Measurements from ENCODE around the gene COL13A1.

Gene COL13A1

GRCh38 chr10:69825604-69826003, 23.9 kb downstream of the COL13A1 start:
- no peak for DNase-seq

GRCh38 chr10:69826094-69826493, 24.4 kb downstream of the COL13A1 start:
- no peak for DNase-seq

GRCh38 chr10:69826789-69827554, 25.3 kb downstream of the COL13A1 start:
- no peak for DNase-seq

GRCh38 chr10:69828144-69828870, 26.6 kb downstream of the COL13A1 start:
- DNase-seq = no peak

- DNase-seq = no peak
Observed at GRCh38 chr10:69829775-69830174, 28.1 kb downstream of the COL13A1 start.

- no peak for DNase-seq
Observed at GRCh38 chr10:69831231-69831855, 29.6 kb downstream of the COL13A1 start.

GRCh38 chr10:69835233-69835632, 33.5 kb downstream of the COL13A1 start:
- DNase-seq = no peak

- DNase-seq = no peak
Observed at GRCh38 chr10:69835875-69836730, 34.4 kb downstream of the COL13A1 start.

- no peak for DNase-seq
Observed at GRCh38 chr10:69836731-69837030, 35.0 kb downstream of the COL13A1 start.

GRCh38 chr10:69837261-69837660, 35.6 kb downstream of the COL13A1 start:
- DNase-seq = no peak

- DNase-seq = no peak
Observed at GRCh38 chr10:69838418-69838817, 36.7 kb downstream of the COL13A1 start.

GRCh38 chr10:69838853-69839252, 37.1 kb downstream of the COL13A1 start:
- no peak for DNase-seq

GRCh38 chr10:69839696-69840345, 38.1 kb downstream of the COL13A1 start:
- DNase-seq = no peak

- DNase-seq = no peak
Observed at GRCh38 chr10:69840773-69841172, 39.1 kb downstream of the COL13A1 start.

- DNase-seq = no peak
Observed at GRCh38 chr10:69842020-69842419, 40.3 kb downstream of the COL13A1 start.

- DNase-seq = no peak
Observed at GRCh38 chr10:69842882-69843281, 41.2 kb downstream of the COL13A1 start.

- DNase-seq = no peak
Observed at GRCh38 chr10:69843923-69844322, 42.2 kb downstream of the COL13A1 start.

- DNase-seq = no peak
Observed at GRCh38 chr10:69844698-69845097, 43.0 kb downstream of the COL13A1 start.

GRCh38 chr10:69845574-69846292, 44.0 kb downstream of the COL13A1 start:
- DNase-seq = no peak

- DNase-seq = no peak
Observed at GRCh38 chr10:69846293-69846921, 44.7 kb downstream of the COL13A1 start.

- DNase-seq = no peak
Observed at GRCh38 chr10:69847458-69847857, 45.8 kb downstream of the COL13A1 start.

Data from T-helper 9 cell (primary cell).